Endothelial cell of umbilical vein (primary cell): ENCODE results near the gene FREM1. TPM values are rescaled to one million over a fixed set of nuclear protein-coding genes. Genes with fewer than 3 reads are reported as not detected.

Source experiments
- BruUV-seq: library from RNA; stranded (reverse); fragments of 400-500 nt; replicated peaks from 2 replicates; lab custom pipeline; 2021; lab: Mats Ljungman, UMichigan
- CTCF ChIA-PET: fragments of 300-600, 350-600 bp; sonication (Branson Sonifier 250); formaldehyde crosslinking; loops from one replicate; lab custom pipeline; 2021; ENCODE audit warnings: antibody characterized with exemption, inconsistent platforms; lab: Charles Lee
- POLR2A ChIA-PET: fragments of 300-600, 350-600 bp; sonication (Branson Sonifier 250); formaldehyde crosslinking; loops from one replicate; lab custom pipeline; 2021; ENCODE audit warnings: antibody characterized with exemption, inconsistent platforms; lab: Charles Lee
- DNase-seq: peaks from one replicate; pipeline ENCODE4 v3.0.0-alpha.2; 2011; ENCODE audit warnings: low read depth, low spot score
- FAIRE-seq: peaks from 2 replicates; lab custom pipeline; 2011; peaks lifted over from hg19 to GRCh38; lab: Jason Lieb, UNC
- H2AFZ ChIP-seq: 2 replicates; pipeline ENCODE4 v1.6.0; 2012; ENCODE audit warnings: low read depth, low read length, control low read depth, inconsistent platforms
- H3K27ac ChIP-seq: 2 replicates; pipeline ENCODE4 v1.5.1; 2011; ENCODE audit warnings: low read depth, mild to moderate bottlenecking, control low read depth, low read length, moderate library complexity; ENCODE audit not compliant: insufficient read depth
- H3K27me3 ChIP-seq, 2 experiments: 2 replicates each; pipeline versions ENCODE4 v1.6.0 to v1.6.1; 2011; ENCODE audit warnings: low read length in 2 of 2, mixed read lengths in 1 of 2; ENCODE audit not compliant: control insufficient read depth in 2 of 2, insufficient read depth in 2 of 2
- H3K36me3 ChIP-seq, 2 experiments: 2 replicates in 1 of 2; 3 replicates in 1 of 2; pipeline ENCODE4 v1.5.1; 2011; ENCODE audit warnings: low read length in 2 of 2, mild to moderate bottlenecking in 1 of 2, moderate library complexity in 1 of 2; ENCODE audit not compliant: control insufficient read depth in 2 of 2, insufficient read depth in 2 of 2; ENCODE audit errors: extremely low read depth in 1 of 2
- H3K4me1 ChIP-seq: 3 replicates; pipeline ENCODE4 v1.5.1; 2011; ENCODE audit warnings: mild to moderate bottlenecking, low read length; ENCODE audit not compliant: control insufficient read depth, insufficient read depth; ENCODE audit errors: extremely low read depth
- H3K4me2 ChIP-seq: 2 replicates; pipeline ENCODE4 v1.6.1; 2011; ENCODE audit warnings: low read length, control low read depth, mixed read lengths; ENCODE audit not compliant: insufficient read depth
- H3K4me3 ChIP-seq, 3 experiments: fragments of 200-600 bp in 1 of 3; sonication (generic), shearing (Covaris generic) in 1 of 3; replicated peaks in 1 of 3; 2 replicates each; pipeline ENCODE4 v1.5.1; 2011 to 2016; ENCODE audit warnings: control low read depth in 3 of 3, low read length in 3 of 3, mild to moderate bottlenecking in 2 of 3, inconsistent platforms in 1 of 3, low read depth in 1 of 3, moderate library complexity in 1 of 3; ENCODE audit not compliant: insufficient read depth in 1 of 3
- H3K79me2 ChIP-seq: 2 replicates; pipeline ENCODE4 v1.6.0; 2012; ENCODE audit warnings: low read length, inconsistent platforms; ENCODE audit not compliant: control insufficient read depth, insufficient read depth
- H3K9ac ChIP-seq: replicated peaks from 2 replicates; pipeline ENCODE3; 2011; ENCODE audit warnings: low read length, control low read depth; ENCODE audit not compliant: insufficient read depth; ENCODE audit errors: extremely low read depth
- H3K9me1 ChIP-seq: replicated peaks from 3 replicates; pipeline ENCODE4 v1.6.0; 2011; ENCODE audit warnings: mild to moderate bottlenecking, low read length; ENCODE audit not compliant: control insufficient read depth, insufficient read depth; ENCODE audit errors: extremely low read depth
- H3K9me3 ChIP-seq: replicated peaks from 2 replicates; pipeline ENCODE4 v1.5.1; 2012; ENCODE audit warnings: low read length, inconsistent platforms; ENCODE audit not compliant: control insufficient read depth, insufficient read depth
- H4K20me1 ChIP-seq: replicated peaks from 2 replicates; pipeline ENCODE3; 2011; ENCODE audit warnings: mild to moderate bottlenecking, low read length; ENCODE audit not compliant: control insufficient read depth, insufficient read depth; ENCODE audit errors: extremely low read depth
- CTCF ChIP-seq, 2 donors: IDR thresholded peaks; 1 replicate in 1 of 2; 2 replicates in 1 of 2; pipeline ENCODE4 v1.5.1; 2011; ENCODE audit warnings: low read length in 2 of 2, mild to moderate bottlenecking in 2 of 2, moderate library complexity in 2 of 2, control low read depth in 1 of 2, inconsistent platforms in 1 of 2, low read depth in 1 of 2; ENCODE audit not compliant: insufficient read depth in 1 of 2; ENCODE audit errors: extremely low read depth in 1 of 2
- EZH2 ChIP-seq: IDR thresholded peaks from 2 replicates; pipeline ENCODE4 v1.6.1; 2012; ENCODE audit warnings: borderline replicate concordance, low read depth, mild to moderate bottlenecking, moderate library complexity, low read length, inconsistent platforms; ENCODE audit not compliant: severe bottlenecking
- FOS ChIP-seq: IDR thresholded peaks from 2 replicates; pipeline ENCODE4 v1.6.1; 2011; ENCODE audit warnings: mild to moderate bottlenecking, low read length, moderate library complexity, borderline replicate concordance; ENCODE audit not compliant: insufficient read depth
- GATA2 ChIP-seq: IDR thresholded peaks from 2 replicates; pipeline ENCODE4 v1.7.0; 2011; ENCODE audit warnings: low read depth, mild to moderate bottlenecking, moderate library complexity, mixed read lengths, low read length; ENCODE audit not compliant: insufficient read length, insufficient read depth
- JUN ChIP-seq: IDR thresholded peaks from 2 replicates; pipeline ENCODE4 v1.6.1; 2011; ENCODE audit warnings: borderline replicate concordance, low read depth; ENCODE audit not compliant: insufficient read length, insufficient read depth
- MAX ChIP-seq: IDR thresholded peaks from 2 replicates; pipeline ENCODE4 v1.6.1; 2011; ENCODE audit not compliant: insufficient read depth, insufficient read length
- MYC ChIP-seq: IDR thresholded peaks from one replicate; pipeline ENCODE4 v1.6.1; 2011; ENCODE audit warnings: mild to moderate bottlenecking, low read depth, low read length
- POLR2A ChIP-seq: IDR thresholded peaks from 2 replicates; pipeline ENCODE4 v1.6.1; 2012; ENCODE audit warnings: low read depth, mild to moderate bottlenecking, control low read depth, low read length
- POLR2AphosphoS5 ChIP-seq: IDR thresholded peaks from 2 replicates; pipeline ENCODE4 v1.6.1; 2012; ENCODE audit warnings: low read depth, mild to moderate bottlenecking, control low read depth, low read length, moderate library complexity; ENCODE audit not compliant: insufficient read depth
- dilution Hi-C: fragments of 300-500 bp; cut with MboI; formaldehyde crosslinking; loops from one replicate; pipeline ENCODE4 v1.15.0; 2019; ENCODE audit warnings: low sequenced_read_pairs; ENCODE audit not compliant: extremely low pct_ligation_motif_present
- intact Hi-C: fragments of 100-400 bp; cut with micrococcal nuclease; formaldehyde crosslinking; loops from one replicate; pipeline ENCODE4 v1.10.0; 2022
- polyA plus RNA-seq, 4 experiments: library from polyadenylated mRNA; depleted of rRNA in 3 of 4; stranded (reverse) in 3 of 4; unstranded in 1 of 4; fragments of >200 nt; gene quantifications; 2 replicates each; pipeline versions ENCODE4 v1.2.1 to v1.2.3, GENCODE V29; 2011 to 2012; ENCODE audit warnings: missing spikeins in 1 of 4
- total RNA-seq: library from RNA; stranded (reverse); gene quantifications from 2 replicates; pipeline ENCODE4 v1.2.3, GENCODE V29; 2021

Gene FREM1
- total and polyA plus RNA-seq, 2 donors (not counting 3 experiments of a cell fraction or from before 2014, with no cell fraction given) = 0.10 to 0.29 TPM

GRCh38 chr9:14906644-14907359, 3.4 kb downstream of the FREM1 start:
- FAIRE-seq = no peak
- no peaks in the 10 kb centered on the region for H3K36me3 ChIP-seq
- no peaks in the 10 kb centered on the region for H3K79me2 ChIP-seq
- no peak overlapping the region for H2AFZ ChIP-seq
- H3K9me3 ChIP-seq = no peaks in the 10 kb centered on the region
- BruUV-seq = no TSS peak
- peaks cover 0 to 2% of the 10 kb centered on the region in 2 experiments for H3K27me3 ChIP-seq
- H3K9me1 ChIP-seq = no peaks in the 10 kb centered on the region
- no peaks in the 10 kb centered on the region for H4K20me1 ChIP-seq
- intact Hi-C loops (no loop called here), dilution Hi-C loops (no loop called here)
- no peaks in the 10 kb centered on the region for H3K4me1 ChIP-seq
- H3K9ac ChIP-seq = no peak overlapping the region
- ChIA-PET CTCF (interaction anchor here (2.3 kb wide), 1 partner anchor 10 kb away, joined by 6 read pairs; no protein-coding TSS in a partner anchor), POLR2A (no interaction called here)
- H3K4me3 ChIP-seq = no peak overlapping the region
- H3K27ac ChIP-seq = no peak overlapping the region
- TF ChIP-seq CTCF (IDR thresholded peaks at IDR 0.05; ENCODE audit: extremely low read depth in 1 of 2, insufficient read depth in 1 of 2, low read depth in 1 of 2, low read length in 2 of 2) (no peak), EZH2 (no peak), MAX (no peak), JUN (no peak), MYC (no peak), POLR2AphosphoS5 (no peak), GATA2 (no peak), POLR2A (no peak), FOS (no peak)
- no peak overlapping the region for H3K4me2 ChIP-seq
- DNase-seq = no peak
